Urinary bladder (tissue), 4 donors: ENCODE results near the gene ROBO1. TPM values are rescaled to one million over a fixed set of nuclear protein-coding genes. Genes with fewer than 3 reads are reported as not detected.

ENCODE experiments used
- DNase-seq: peaks from one replicate; pipeline ENCODE4 v3.0.0-alpha.2; 2015; ENCODE audit errors: extremely low spot score
- H3K27ac ChIP-seq: one replicate; pipeline ENCODE4 v1.5.1; 2013; ENCODE audit warnings: low read depth, mild to moderate bottlenecking, moderate library complexity
- H3K36me3 ChIP-seq: one replicate; pipeline ENCODE4 v1.6.1; 2013; ENCODE audit warnings: mild to moderate bottlenecking, moderate library complexity; ENCODE audit not compliant: insufficient read depth
- H3K4me1 ChIP-seq: one replicate; pipeline ENCODE4 v1.6.1; 2013; ENCODE audit warnings: mild to moderate bottlenecking, moderate library complexity; ENCODE audit not compliant: insufficient read depth
- H3K4me3 ChIP-seq: one replicate; pipeline ENCODE4 v1.5.1; 2013; ENCODE audit warnings: low read depth, low read length
- WGBS: extraction: QIAGEN DNeasy Blood & Tissue Kit; methylation state at CpG from one replicate; pipeline ENCODE4 v1.1.7; 2013; 5-methylcytosine and 5-hydroxymethylcytosine counted together
- polyA plus RNA-seq: library from polyadenylated mRNA; stranded (reverse); fragments of 200-250 nt; gene quantifications from one replicate; pipeline ENCODE4 v1.2.3, GENCODE V29; 2013
- total RNA-seq: library from RNA; depleted of rRNA; stranded (reverse); fragments of >200 nt; gene quantifications from one replicate; pipeline ENCODE4 v1.2.3, GENCODE V29; 2014
- donor health status: healthy with polysubstance abuse.
- donor health status: healthy.

The ROBO1 gene
- total and polyA plus RNA-seq, 2 donors, result 14.0 to 67.0 TPM

GRCh38 chr3:79170021-79170420, 597.8 kb downstream of the ROBO1 start:
- Histone ChIP-seq H3K27ac (no peak overlapping the region), H3K36me3 (no peaks in the 10 kb centered on the region), H3K4me1 (no peaks in the 10 kb centered on the region), H3K4me3 (no peak overlapping the region)
- 100% methylated on average over 1 of the region's 1 CpG for WGBS
- DNase-seq, result no peak

- H3K27ac ChIP-seq, result no peak overlapping the region
- no peak for DNase-seq
- H3K4me1 ChIP-seq, result no peaks in the 10 kb centered on the region
- WGBS, result 21% methylated on average over 5 of the region's 5 CpGs
- H3K36me3 ChIP-seq, result no peaks in the 10 kb centered on the region
- H3K4me3 ChIP-seq, result no peak overlapping the region
Measured at GRCh38 chr3:79167651-79168416, 600.0 kb downstream of the ROBO1 start.

GRCh38 chr3:79162653-79163052, 605.1 kb downstream of the ROBO1 start:
- DNase-seq, result no peak
- Histone ChIP-seq H3K4me3 (no peak overlapping the region), H3K27ac (no peak overlapping the region), H3K4me1 (no peaks in the 10 kb centered on the region), H3K36me3 (no peaks in the 10 kb centered on the region)
- 75% methylated on average over 2 of the region's 2 CpGs for WGBS

DNA sequence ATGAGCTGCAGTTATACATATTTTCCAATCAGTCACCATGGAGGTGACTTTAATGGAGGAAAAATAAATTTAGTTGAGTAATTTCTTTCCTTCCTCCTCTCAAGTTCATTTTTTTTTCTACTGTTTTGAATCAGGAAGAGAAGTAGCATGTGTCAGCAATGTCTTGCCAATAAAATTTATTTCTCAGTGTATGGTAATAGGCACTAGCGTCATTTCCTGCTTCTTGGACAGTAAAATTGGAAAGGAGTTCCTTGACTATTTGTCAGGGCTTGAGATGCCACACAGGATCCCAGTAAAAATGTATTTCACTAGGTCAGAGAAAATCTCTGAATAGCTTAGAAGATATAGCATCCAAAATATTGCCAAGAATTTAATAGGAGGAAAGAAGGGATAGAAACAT, 605.9 kb downstream of the ROBO1 start:
- no peak overlapping the region for H3K27ac ChIP-seq
- DNase-seq, result no peak
- H3K4me1 ChIP-seq, result no peaks in the 10 kb centered on the region
- H3K4me3 ChIP-seq, result no peak overlapping the region
- H3K36me3 ChIP-seq, result no peaks in the 10 kb centered on the region
- 63% methylated on average over 1 of the region's 1 CpG for WGBS

- WGBS, result 98% methylated on average over 1 of the region's 1 CpG
- Histone ChIP-seq H3K27ac (no peak overlapping the region), H3K36me3 (no peaks in the 10 kb centered on the region), H3K4me3 (no peak overlapping the region), H3K4me1 (no peaks in the 10 kb centered on the region)
- no peak for DNase-seq
Measured at GRCh38 chr3:79160421-79160820, 607.4 kb downstream of the ROBO1 start.

DNA sequence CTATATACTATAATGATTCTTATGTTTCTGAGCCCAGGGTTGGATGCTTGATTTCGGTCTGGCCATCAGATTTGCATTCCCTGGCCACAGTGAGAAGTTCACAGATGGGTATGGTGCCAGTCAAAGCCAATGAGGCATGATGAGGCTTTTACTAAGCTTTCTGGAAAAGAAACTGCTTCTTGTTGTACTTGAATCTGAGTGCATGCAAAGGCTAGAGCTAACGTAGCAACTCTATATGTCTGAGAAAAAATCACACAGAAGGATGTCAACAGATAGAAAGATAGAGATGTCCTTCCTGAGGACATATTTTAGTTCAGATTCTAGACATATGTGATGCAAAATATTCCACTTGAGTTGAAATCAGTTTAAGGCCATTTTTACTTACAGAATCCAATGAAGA, 608.1 kb downstream of the ROBO1 start:
- 94% methylated on average over 2 of the region's 2 CpGs for WGBS
- H3K4me1 ChIP-seq, result no peaks in the 10 kb centered on the region
- no peak overlapping the region for H3K27ac ChIP-seq
- H3K36me3 ChIP-seq, result no peaks in the 10 kb centered on the region
- no peak overlapping the region for H3K4me3 ChIP-seq
- no peak for DNase-seq

GRCh38 chr3:79157191-79157590, 610.6 kb downstream of the ROBO1 start:
- H3K36me3 ChIP-seq, result no peaks in the 10 kb centered on the region
- no peaks in the 10 kb centered on the region for H3K4me1 ChIP-seq
- H3K4me3 ChIP-seq, result no peak overlapping the region
- H3K27ac ChIP-seq, result no peak overlapping the region
- DNase-seq, result no peak

DNA sequence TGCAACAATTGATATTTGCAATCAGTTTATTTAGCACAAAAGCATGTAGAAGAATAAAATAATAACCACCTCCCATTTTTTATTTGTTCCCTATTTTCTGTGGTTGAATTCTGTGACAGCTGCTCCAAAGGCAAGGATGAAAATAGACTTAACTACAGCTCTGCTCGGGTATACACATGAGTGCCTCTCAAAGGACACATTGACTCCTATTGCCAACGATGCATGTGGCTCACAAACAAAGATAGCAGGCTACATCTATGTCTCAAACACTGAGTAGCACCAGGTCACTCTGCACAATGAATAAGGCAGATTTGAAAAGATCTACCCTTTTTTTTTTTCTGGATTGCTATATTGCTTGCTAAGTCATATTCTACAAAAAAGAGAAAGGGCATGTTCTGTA, 612.9 kb downstream of the ROBO1 start:
- WGBS, result 57% methylated on average over 2 of the region's 2 CpGs
- Histone ChIP-seq H3K4me3 (no peak overlapping the region), H3K4me1 (no peaks in the 10 kb centered on the region), H3K36me3 (no peaks in the 10 kb centered on the region), H3K27ac (no peak overlapping the region)
- DNase-seq, result no peak

DNA sequence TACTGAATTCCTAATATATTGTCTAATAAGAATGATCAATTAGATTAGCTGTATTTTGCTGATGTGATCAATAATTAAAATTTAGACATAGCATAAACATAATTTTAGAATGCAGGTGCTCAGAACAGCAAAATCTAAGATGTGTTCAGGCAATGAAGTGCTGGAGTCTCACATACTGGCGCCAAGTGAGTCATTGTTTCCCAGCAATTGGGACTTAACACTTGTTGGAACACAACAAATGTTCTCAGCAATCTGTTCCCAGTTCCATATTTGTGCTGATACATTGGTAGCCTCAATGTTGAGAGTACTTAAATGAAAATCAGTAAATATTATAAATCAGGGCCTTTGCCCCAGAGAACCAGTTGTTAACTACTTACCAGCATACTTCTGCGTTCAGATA, 619.0 kb downstream of the ROBO1 start:
- DNase-seq, result no peak
- Histone ChIP-seq H3K4me1 (no peaks in the 10 kb centered on the region), H3K4me3 (no peak overlapping the region), H3K27ac (no peak overlapping the region), H3K36me3 (no peaks in the 10 kb centered on the region)
- 95% methylated on average over 2 of the region's 2 CpGs for WGBS

- Histone ChIP-seq H3K36me3 (no peaks in the 10 kb centered on the region), H3K4me3 (no peak overlapping the region), H3K4me1 (no peaks in the 10 kb centered on the region), H3K27ac (no peak overlapping the region)
- WGBS, result 60% methylated on average over 3 of the region's 3 CpGs
- no peak for DNase-seq
Measured at GRCh38 chr3:79146024-79146423, 621.8 kb downstream of the ROBO1 start.

DNA sequence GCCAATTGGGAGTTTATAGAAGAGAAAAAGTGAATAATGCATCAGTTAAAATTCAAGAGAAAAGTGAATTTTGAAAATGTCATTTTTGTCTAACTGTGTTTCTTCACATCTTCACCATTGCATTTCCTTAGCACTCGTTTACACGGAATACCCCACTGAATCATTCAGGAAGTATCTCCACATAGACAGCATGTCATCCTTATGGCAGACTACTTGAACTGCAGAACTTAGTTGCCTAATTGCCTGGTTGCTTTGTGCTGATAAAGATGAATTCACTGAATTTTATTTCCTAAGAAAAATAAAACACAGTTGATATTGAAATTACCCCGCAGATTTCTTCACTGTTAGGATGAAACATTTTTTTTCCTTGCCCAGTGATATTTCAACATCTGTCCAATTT, 627.1 kb downstream of the ROBO1 start:
- no peaks in the 10 kb centered on the region for H3K36me3 ChIP-seq
- 79% methylated on average over 3 of the region's 3 CpGs for WGBS
- no peak overlapping the region for H3K27ac ChIP-seq
- H3K4me1 ChIP-seq, result no peaks in the 10 kb centered on the region
- DNase-seq, result no peak
- H3K4me3 ChIP-seq, result no peak overlapping the region

DNA sequence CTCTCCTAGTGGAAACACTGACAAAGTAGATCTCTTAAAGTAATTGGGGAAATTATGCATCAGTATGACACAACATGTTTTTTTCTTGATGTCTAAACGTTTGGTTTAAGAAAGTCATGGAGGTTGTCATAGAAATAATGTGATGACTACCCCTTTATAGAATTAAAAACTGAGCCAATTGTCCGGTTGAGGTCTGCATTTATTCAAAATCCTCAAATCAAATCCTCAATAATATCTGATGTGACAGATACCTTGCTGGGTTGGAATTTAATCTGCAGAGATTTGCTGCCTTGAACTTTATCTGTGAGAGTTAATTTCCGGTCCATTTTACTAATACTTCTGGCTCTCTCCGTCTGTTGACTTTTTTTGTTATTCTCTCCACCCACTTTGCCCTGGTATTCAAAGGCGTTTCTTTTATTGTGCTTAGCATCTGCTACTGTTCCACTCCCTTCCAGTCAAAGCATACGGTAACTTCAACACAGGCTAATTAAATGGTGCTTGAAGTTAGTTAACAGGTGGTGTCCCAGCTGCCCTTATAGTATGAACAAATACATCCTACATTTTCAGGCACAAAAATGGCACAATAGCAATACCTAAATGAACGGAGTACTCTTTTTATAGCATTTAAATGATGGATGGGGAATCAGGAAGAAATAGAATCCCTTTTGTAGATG, 628.3 kb downstream of the ROBO1 start:
- DNase-seq, result no peak
- WGBS, result 65% methylated on average over 7 of the region's 7 CpGs
- H3K36me3 ChIP-seq, result no peaks in the 10 kb centered on the region
- H3K4me1 ChIP-seq, result no peaks in the 10 kb centered on the region
- no peak overlapping the region for H3K4me3 ChIP-seq
- no peak overlapping the region for H3K27ac ChIP-seq

DNA sequence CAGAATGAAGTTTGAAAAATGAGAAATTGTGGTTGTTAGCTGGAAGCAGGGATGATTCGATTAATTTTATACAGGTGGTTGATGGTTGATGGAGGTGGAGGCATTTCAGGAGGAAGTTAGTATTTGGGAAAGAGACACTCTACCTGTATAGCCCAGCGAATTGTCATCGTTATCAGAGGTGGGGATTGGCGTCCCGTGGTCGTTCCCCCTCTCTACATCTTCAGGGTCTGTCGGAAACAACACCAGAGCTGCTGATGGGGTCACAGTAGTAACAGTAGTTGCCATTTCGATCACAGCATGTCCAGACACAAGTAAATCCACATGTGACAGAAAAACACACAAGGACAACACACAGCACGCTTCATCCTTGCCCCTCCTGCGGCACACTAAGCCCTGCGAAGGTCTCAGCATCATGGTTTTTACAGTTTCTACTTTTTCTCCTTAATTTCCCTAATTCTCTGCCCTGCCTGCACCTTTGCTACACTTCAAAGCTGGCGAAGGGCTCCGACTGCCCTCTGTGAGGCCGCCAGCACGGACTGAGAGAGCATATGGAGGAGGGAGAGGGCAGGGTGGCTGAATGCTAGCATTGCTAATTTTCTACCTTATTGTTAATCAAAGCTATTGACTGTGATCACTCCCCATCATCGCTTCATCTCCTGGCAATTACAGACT, 642.3 kb downstream of the ROBO1 start:
- Histone ChIP-seq H3K4me3 (no peak overlapping the region), H3K36me3 (no peaks in the 10 kb centered on the region), H3K4me1 (no peaks in the 10 kb centered on the region), H3K27ac (no peak overlapping the region)
- no peak for DNase-seq
- 54% methylated on average over 16 of the region's 16 CpGs for WGBS

GRCh38 chr3:79115458-79115857, 652.3 kb downstream of the ROBO1 start:
- no peak for DNase-seq
- Histone ChIP-seq H3K36me3 (no peaks in the 10 kb centered on the region), H3K4me3 (no peak overlapping the region), H3K4me1 (no peaks in the 10 kb centered on the region), H3K27ac (no peak overlapping the region)
- 89% methylated on average over 4 of the region's 4 CpGs for WGBS
